ENCODE results near the gene NELL2.

DNA sequence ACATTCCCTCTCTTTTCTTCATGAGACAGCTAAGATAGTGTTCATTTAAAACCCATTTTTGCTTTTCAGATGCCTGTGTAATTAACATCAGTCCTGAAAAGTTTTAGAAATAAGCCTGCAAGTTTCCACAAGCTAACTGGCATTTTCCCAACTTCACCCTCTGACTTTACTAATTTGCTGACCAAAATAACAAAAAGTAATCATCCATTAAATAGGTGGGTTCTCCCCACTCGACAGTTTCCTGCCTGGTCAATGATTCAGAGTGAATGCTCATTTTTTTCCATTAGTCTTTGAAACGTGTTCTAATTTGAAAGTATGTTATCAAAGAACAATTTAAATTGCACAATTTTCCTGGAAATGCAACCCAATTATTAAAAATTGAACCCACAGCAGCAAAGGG, 23.6 kb downstream of the NELL2 start:
- TF ChIP-seq, protein P1, sequence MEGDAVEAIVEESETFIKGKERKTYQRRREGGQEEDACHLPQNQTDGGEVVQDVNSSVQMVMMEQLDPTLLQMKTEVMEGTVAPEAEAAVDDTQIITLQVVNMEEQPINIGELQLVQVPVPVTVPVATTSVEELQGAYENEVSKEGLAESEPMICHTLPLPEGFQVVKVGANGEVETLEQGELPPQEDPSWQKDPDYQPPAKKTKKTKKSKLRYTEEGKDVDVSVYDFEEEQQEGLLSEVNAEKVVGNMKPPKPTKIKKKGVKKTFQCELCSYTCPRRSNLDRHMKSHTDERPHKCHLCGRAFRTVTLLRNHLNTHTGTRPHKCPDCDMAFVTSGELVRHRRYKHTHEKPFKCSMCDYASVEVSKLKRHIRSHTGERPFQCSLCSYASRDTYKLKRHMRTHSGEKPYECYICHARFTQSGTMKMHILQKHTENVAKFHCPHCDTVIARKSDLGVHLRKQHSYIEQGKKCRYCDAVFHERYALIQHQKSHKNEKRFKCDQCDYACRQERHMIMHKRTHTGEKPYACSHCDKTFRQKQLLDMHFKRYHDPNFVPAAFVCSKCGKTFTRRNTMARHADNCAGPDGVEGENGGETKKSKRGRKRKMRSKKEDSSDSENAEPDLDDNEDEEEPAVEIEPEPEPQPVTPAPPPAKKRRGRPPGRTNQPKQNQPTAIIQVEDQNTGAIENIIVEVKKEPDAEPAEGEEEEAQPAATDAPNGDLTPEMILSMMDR (IDR thresholded peaks at IDR 0.05; ENCODE audit: low read depth, low read length, missing input control) = no peak
- TF ChIP-seq SP1 (IDR thresholded peaks at IDR 0.05) (no peak), RAD21 (IDR thresholded peaks at IDR 0.05) (no peak), MAX (IDR thresholded peaks at IDR 0.05) (no peak), JUND (IDR thresholded peaks at IDR 0.05) (no peak), TAF1 (conservative IDR thresholded peaks at IDR 0.05) (no peak), HNF4A (conservative IDR thresholded peaks at IDR 0.05) (no peak)
- TF ChIP-seq, protein P2, sequence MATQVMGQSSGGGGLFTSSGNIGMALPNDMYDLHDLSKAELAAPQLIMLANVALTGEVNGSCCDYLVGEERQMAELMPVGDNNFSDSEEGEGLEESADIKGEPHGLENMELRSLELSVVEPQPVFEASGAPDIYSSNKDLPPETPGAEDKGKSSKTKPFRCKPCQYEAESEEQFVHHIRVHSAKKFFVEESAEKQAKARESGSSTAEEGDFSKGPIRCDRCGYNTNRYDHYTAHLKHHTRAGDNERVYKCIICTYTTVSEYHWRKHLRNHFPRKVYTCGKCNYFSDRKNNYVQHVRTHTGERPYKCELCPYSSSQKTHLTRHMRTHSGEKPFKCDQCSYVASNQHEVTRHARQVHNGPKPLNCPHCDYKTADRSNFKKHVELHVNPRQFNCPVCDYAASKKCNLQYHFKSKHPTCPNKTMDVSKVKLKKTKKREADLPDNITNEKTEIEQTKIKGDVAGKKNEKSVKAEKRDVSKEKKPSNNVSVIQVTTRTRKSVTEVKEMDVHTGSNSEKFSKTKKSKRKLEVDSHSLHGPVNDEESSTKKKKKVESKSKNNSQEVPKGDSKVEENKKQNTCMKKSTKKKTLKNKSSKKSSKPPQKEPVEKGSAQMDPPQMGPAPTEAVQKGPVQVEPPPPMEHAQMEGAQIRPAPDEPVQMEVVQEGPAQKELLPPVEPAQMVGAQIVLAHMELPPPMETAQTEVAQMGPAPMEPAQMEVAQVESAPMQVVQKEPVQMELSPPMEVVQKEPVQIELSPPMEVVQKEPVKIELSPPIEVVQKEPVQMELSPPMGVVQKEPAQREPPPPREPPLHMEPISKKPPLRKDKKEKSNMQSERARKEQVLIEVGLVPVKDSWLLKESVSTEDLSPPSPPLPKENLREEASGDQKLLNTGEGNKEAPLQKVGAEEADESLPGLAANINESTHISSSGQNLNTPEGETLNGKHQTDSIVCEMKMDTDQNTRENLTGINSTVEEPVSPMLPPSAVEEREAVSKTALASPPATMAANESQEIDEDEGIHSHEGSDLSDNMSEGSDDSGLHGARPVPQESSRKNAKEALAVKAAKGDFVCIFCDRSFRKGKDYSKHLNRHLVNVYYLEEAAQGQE (IDR thresholded peaks at IDR 0.05) = no peak

Measured in liver (tissue), 3 donors.